ENCODE measurements around the gene SHOC1. TPM values are rescaled to one million over a fixed set of nuclear protein-coding genes. Genes with fewer than 3 reads are reported as not detected.
"Not testable (repeated sequence)": the region's sequence is repeated elsewhere in the genome, so short reads cannot be mapped to it uniquely, and the experiment has no call there.

Gene SHOC1
- total RNA-seq, 4 donors from 2014 or later: 0.13 TPM; not detected in 3

DNA sequence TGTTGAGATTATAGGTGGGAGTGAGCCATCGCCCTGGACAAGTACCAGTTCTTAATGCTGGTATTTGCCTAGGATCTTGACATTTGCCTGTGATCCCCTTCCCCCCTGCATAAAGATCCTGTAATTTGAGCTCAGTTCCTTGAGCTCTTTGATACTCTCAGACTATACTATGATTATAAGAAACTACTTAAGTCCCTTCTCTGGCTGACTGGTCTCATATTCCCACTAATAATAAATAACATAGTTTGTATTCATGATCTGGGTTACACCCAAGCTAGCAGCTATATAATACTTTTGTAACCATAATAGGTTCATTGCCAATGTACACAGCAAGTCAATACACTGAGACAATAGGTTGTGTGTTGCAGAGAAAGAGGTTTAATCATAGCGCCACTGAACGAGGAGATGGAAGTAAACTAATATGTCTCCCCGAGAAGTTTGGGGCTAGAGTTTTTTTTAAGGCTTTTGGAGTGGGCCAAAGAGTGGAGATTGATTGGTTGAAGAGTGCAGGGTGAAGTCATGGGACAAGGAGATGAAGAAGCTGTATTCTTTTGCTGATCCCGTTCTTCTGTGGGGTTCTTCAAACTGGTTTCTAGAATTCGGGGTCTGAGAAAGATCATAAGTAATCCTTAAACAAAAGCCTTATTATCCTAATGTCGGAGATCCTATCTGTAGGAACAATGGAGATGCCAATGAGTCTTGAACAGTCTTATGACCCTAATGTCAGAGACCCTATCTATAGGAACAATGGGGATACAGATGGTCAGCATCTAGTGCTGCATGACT is 20.7 kb upstream of the SHOC1 start:
- intact Hi-C loops (cut with DNase I): no loop called here
- DNase-seq: no peak
- H3K4me3 ChIP-seq (replicated peaks in 1 of 3): no peak overlapping the region
- no peaks in the 10 kb centered on the region for H3K36me3 ChIP-seq
- no peaks in the 10 kb centered on the region for H3K27me3 ChIP-seq
- H3K9me3 ChIP-seq: no peaks in the 10 kb centered on the region
- no peak overlapping the region for H3K27ac ChIP-seq
- TF ChIP-seq, protein P1, sequence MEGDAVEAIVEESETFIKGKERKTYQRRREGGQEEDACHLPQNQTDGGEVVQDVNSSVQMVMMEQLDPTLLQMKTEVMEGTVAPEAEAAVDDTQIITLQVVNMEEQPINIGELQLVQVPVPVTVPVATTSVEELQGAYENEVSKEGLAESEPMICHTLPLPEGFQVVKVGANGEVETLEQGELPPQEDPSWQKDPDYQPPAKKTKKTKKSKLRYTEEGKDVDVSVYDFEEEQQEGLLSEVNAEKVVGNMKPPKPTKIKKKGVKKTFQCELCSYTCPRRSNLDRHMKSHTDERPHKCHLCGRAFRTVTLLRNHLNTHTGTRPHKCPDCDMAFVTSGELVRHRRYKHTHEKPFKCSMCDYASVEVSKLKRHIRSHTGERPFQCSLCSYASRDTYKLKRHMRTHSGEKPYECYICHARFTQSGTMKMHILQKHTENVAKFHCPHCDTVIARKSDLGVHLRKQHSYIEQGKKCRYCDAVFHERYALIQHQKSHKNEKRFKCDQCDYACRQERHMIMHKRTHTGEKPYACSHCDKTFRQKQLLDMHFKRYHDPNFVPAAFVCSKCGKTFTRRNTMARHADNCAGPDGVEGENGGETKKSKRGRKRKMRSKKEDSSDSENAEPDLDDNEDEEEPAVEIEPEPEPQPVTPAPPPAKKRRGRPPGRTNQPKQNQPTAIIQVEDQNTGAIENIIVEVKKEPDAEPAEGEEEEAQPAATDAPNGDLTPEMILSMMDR (IDR thresholded peaks at IDR 0.05): no peak
- TF ChIP-seq POLR2A (IDR thresholded peaks at IDR 0.05): no peak
- H3K4me1 ChIP-seq: no peaks in the 10 kb centered on the region
- WGBS, 2 donors: 85 to 90% methylated on average over 7 of the region's 7 CpGs

DNA sequence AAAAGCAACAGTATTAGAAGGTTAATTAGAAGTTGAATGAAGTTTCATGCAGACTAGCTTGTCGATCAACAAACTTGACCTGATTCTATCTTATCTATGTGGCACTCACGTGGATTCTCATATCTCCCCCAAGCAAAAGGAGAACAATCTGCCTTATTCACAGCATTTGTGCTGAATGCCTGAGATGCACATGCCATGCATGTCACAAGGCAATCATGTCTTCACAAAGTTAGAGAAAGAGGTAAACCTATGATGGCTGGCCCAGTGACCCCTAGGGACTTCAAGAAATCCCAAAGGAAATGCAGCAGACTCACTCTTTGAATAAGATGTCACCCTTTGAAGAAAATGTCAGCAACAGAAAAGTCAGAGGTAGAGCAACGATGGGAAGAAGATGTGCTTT is 17.6 kb upstream of the SHOC1 start:
- no peak for TF ChIP-seq POLR2A (IDR thresholded peaks at IDR 0.05)
- TF ChIP-seq, protein P1 (IDR thresholded peaks at IDR 0.05): no peak
- Histone ChIP-seq H3K4me1 (no peaks in the 10 kb centered on the region), H3K27ac (no peak overlapping the region), H3K4me3 (replicated peaks in 1 of 3) (no peak overlapping the region), H3K36me3 (no peaks in the 10 kb centered on the region), H3K9me3 (no peaks in the 10 kb centered on the region), H3K27me3 (no peaks in the 10 kb centered on the region)
- intact Hi-C loops (cut with DNase I): no loop called here
- WGBS, 2 donors: 90 to 93% methylated on average over 3 of the region's 3 CpGs
- DNase-seq: no peak

DNA sequence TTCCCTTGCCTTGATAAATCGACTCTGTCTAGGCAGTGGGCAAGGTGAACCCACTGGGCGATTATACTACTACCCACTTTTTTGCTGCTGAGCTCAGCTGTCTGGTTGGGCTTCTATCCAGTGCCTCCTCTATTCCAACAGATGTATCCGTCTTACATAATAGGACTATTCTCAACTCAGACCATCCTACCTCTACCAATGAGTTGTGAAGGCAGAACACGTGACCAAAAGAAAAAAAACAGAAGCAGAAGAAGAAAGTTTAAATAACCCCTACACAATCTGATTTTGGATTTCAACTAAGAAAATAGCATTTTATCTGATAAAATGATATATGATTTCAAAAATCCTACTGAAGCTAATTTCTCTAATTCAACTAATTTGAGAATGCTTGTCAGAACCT is 16.2 kb upstream of the SHOC1 start:
- no peaks in the 10 kb centered on the region for H3K27me3 ChIP-seq
- WGBS, 2 donors: 91 to 95% methylated on average over 4 of the region's 4 CpGs
- H3K4me3 ChIP-seq (replicated peaks in 1 of 3): no peak overlapping the region
- DNase-seq: no peak
- H3K27ac ChIP-seq: no peak overlapping the region
- no peaks in the 10 kb centered on the region for H3K9me3 ChIP-seq
- H3K4me1 ChIP-seq: no peaks in the 10 kb centered on the region
- intact Hi-C loops (cut with DNase I): no loop called here
- no peaks in the 10 kb centered on the region for H3K36me3 ChIP-seq
- no peak for TF ChIP-seq POLR2A (IDR thresholded peaks at IDR 0.05)
- TF ChIP-seq, protein P1 (IDR thresholded peaks at IDR 0.05): no peak

DNA sequence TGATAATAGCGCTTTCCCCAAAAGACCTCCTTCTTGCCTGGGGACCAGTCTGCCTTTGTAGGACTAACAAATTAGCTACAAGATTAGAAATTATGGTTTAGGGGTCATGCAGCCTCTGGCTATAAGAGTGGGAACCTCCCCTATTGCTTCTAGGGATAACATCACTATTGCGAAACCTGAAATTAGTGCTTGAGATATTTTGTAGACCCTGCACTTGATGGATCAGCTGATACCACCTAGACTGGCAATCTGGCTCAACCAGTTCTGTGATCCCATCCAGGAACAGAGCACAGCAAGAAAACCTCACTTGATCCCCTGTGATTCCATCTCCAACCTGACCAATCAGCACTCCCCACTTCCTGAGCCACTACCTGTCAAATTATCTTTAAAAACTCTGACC is 15.7 kb upstream of the SHOC1 start:
- DNase-seq; H3K4me1 ChIP-seq; H3K9me3 ChIP-seq; H3K36me3 ChIP-seq; H3K4me3 ChIP-seq (replicated peaks in 1 of 3); H3K27ac ChIP-seq; H3K27me3 ChIP-seq; intact Hi-C loops (cut with DNase I): not testable (repeated sequence)
- 95 to 100% methylated on average over 2 of the region's 2 CpGs for WGBS, 2 donors

DNA sequence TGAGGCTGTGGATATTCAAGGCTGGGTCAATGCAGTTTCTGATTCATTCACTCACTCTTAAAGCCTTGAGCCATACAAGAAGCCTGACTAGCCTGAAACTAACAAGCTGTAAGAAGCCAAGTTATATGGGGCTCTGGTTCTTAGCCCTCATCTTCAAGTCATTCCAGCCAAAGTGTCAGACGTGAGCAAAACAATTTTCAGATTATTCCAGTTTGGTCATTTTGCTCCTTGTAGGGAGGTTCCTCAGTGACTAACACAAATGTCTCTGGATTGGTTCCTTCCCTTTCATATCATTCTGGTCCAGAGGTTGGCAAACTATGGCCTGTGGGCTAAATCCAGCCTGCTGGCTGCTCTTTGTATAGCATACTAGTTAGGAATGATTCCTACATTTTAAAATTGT is 12.5 kb upstream of the SHOC1 start:
- 100% methylated on average over 1 of the region's 1 CpG for WGBS, 2 donors
- intact Hi-C loops (cut with DNase I): no loop called here
- H3K27me3 ChIP-seq: no peaks in the 10 kb centered on the region
- no peak overlapping the region for H3K27ac ChIP-seq
- H3K9me3 ChIP-seq: no peaks in the 10 kb centered on the region
- TF ChIP-seq, protein P1 (IDR thresholded peaks at IDR 0.05): no peak
- TF ChIP-seq POLR2A (IDR thresholded peaks at IDR 0.05): no peak
- no peak overlapping the region for H3K4me3 ChIP-seq (replicated peaks in 1 of 3)
- no peaks in the 10 kb centered on the region for H3K4me1 ChIP-seq
- H3K36me3 ChIP-seq: no peaks in the 10 kb centered on the region
- DNase-seq: no peak
